ENCODE results near the gene BIN2.
A peak's percentile ranks its signal among the peaks of the same experiment; 100 is the strongest.

DNA sequence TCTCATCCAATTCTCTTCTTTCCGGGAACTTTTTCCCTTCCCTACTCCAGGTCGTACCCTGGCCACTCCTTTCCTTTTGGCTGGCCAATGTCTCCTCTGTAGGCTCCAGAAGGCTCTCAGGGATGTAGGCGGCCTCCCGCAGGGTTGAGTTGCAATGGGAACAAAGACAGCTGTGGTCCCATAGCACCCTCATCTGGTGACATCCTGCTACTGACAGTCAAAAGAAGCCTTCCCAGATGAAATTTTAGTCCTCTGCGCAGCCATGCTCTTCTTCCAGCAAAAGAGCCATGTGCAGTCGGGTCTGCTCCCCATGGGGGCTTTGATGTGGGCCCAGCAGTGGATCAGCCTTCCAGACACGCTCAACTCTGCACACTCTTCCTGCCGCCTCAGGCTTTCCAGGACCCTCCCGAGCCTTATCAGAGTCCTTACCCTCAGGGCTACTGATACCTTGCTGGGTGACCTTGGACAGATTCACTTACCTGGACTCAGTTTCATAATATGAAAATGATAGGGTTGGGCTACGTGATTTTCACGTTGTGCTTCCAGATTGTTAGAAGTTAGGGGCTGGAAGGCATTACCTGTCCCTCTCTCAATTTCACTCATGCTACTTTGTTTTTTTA is 28.0 kb upstream of the BIN2 start:
- TF ChIP-seq, protein P1, sequence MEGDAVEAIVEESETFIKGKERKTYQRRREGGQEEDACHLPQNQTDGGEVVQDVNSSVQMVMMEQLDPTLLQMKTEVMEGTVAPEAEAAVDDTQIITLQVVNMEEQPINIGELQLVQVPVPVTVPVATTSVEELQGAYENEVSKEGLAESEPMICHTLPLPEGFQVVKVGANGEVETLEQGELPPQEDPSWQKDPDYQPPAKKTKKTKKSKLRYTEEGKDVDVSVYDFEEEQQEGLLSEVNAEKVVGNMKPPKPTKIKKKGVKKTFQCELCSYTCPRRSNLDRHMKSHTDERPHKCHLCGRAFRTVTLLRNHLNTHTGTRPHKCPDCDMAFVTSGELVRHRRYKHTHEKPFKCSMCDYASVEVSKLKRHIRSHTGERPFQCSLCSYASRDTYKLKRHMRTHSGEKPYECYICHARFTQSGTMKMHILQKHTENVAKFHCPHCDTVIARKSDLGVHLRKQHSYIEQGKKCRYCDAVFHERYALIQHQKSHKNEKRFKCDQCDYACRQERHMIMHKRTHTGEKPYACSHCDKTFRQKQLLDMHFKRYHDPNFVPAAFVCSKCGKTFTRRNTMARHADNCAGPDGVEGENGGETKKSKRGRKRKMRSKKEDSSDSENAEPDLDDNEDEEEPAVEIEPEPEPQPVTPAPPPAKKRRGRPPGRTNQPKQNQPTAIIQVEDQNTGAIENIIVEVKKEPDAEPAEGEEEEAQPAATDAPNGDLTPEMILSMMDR (conservative IDR thresholded peaks at IDR 0.05): peak; percentile 72
- no peak for TF ChIP-seq EZH2 (IDR thresholded peaks at IDR 0.05; ENCODE audit: low read depth)

Data from PC-9 (cell line).